B cell (primary cell): Measurements from ENCODE around the gene NPHS1. TPM values are rescaled to one million over a fixed set of nuclear protein-coding genes. Genes with fewer than 3 reads are reported as not detected.
"Not testable (repeated sequence)": the region's sequence is repeated elsewhere in the genome, so short reads cannot be mapped to it uniquely, and the experiment has no call there.

Experiments
- ATAC-seq: fragments of 200-7000 bp; cut with Tn5 transposase; one replicate; pipeline ENCODE4 v1.10.0; 2021; ENCODE audit warnings: low read depth, mild to moderate bottlenecking, moderate number of reproducible peaks, moderate library complexity
- CTCF ChIA-PET: fragments of 350-600 bp; sonication (Branson Sonifier 250); formaldehyde crosslinking; loops from one replicate; lab custom pipeline; 2021; ENCODE audit warnings: antibody characterized with exemption, inconsistent platforms; lab: Charles Lee
- POLR2A ChIA-PET: fragments of 350-600 bp; sonication (Branson Sonifier 250); formaldehyde crosslinking; loops from one replicate; lab custom pipeline; 2021; ENCODE audit warnings: antibody characterized with exemption; lab: Charles Lee
- DNase-seq: peaks from one replicate; pipeline ENCODE4 v3.0.0; 2013
- H2AFZ ChIP-seq: 2 replicates; pipeline ENCODE4 v1.6.1; 2012; ENCODE audit warnings: mild to moderate bottlenecking, low read depth, low read length; ENCODE audit not compliant: insufficient read depth, poor library complexity, severe bottlenecking
- H3K27ac ChIP-seq, 2 donors: 1 replicate in 1 of 2; 2 replicates in 1 of 2; pipeline ENCODE4 v1.5.1; 2012 to 2013; ENCODE audit warnings: low read length in 2 of 2, mild to moderate bottlenecking in 2 of 2, moderate library complexity in 1 of 2
- H3K27me3 ChIP-seq, 4 experiments: fragments of 200-600 bp in 1 of 4; sonication (generic) in 1 of 4; replicated peaks in 1 of 4; 1 replicate in 2 of 4; 2 replicates in 2 of 4; pipeline versions ENCODE4 v1.6.1 to v1.7.0; 2013 to 2016; ENCODE audit warnings: low read length in 3 of 4, mild to moderate bottlenecking in 2 of 4, mixed read lengths in 1 of 4, moderate library complexity in 1 of 4; ENCODE audit not compliant: insufficient read depth in 4 of 4, control insufficient read depth in 3 of 4; ENCODE audit errors: control extremely low read depth in 1 of 4
- H3K36me3 ChIP-seq, 2 experiments: replicated peaks in 1 of 2; 1 replicate in 1 of 2; 2 replicates in 1 of 2; pipeline versions ENCODE4 v1.6.1 to v1.7.1; 2013; ENCODE audit warnings: low read length in 1 of 2; ENCODE audit not compliant: insufficient read depth in 2 of 2, control insufficient read depth in 1 of 2; ENCODE audit errors: control extremely low read depth in 1 of 2, extremely low read depth in 1 of 2
- H3K4me1 ChIP-seq, 2 donors: fragments of 200-600 bp in 1 of 2; sonication (generic) in 1 of 2; 1 replicate in 1 of 2; 2 replicates in 1 of 2; pipeline versions ENCODE4 v1.5.1 to v1.6.1; 2013 to 2017; ENCODE audit warnings: low read length in 2 of 2; ENCODE audit not compliant: control insufficient read depth in 2 of 2, insufficient read depth in 2 of 2
- H3K4me2 ChIP-seq: replicated peaks from 2 replicates; pipeline ENCODE3; 2012; ENCODE audit warnings: mild to moderate bottlenecking, low read depth, low read length; ENCODE audit not compliant: poor library complexity, severe bottlenecking
- H3K4me3 ChIP-seq, 5 experiments: fragments of 200-600 bp in 1 of 5; sonication (generic) in 1 of 5; 1 replicate in 3 of 5; 2 replicates in 2 of 5; pipeline versions ENCODE4 v1.5.1 to v1.7.0; 2011 to 2016; ENCODE audit warnings: low read length in 4 of 5, mild to moderate bottlenecking in 4 of 5, low read depth in 2 of 5, control low read depth in 1 of 5, moderate library complexity in 1 of 5; ENCODE audit not compliant: insufficient read depth in 1 of 5; ENCODE audit errors: control extremely low read depth in 1 of 5, extremely low read depth in 1 of 5
- H3K79me2 ChIP-seq: fragments of 200-600 bp; sonication (generic); one replicate; pipeline ENCODE4 v1.6.0; 2016; ENCODE audit warnings: low read length; ENCODE audit not compliant: control insufficient read depth, insufficient read depth
- H3K9ac ChIP-seq: fragments of 200-600 bp; sonication (generic); 2 replicates; pipeline ENCODE4 v1.6.1; 2017; ENCODE audit warnings: mild to moderate bottlenecking, low read length, moderate library complexity
- H3K9me3 ChIP-seq, 3 donors: one replicate each; pipeline versions ENCODE4 v1.6.1 to v1.7.1; 2013; ENCODE audit warnings: low read length in 2 of 3; ENCODE audit not compliant: control insufficient read depth in 2 of 3, insufficient read depth in 1 of 3; ENCODE audit errors: control extremely low read depth in 1 of 3
- H4K20me1 ChIP-seq: 2 replicates; pipeline ENCODE4 v1.6.0; 2012; ENCODE audit warnings: mild to moderate bottlenecking, low read length; ENCODE audit not compliant: insufficient read depth, control insufficient read depth, poor library complexity, severe bottlenecking
- H3K27ac Mint-ChIP-seq: one replicate; pipeline ENCODE4 v1.8.0; 2021; ENCODE audit warnings: mixed read lengths
- H3K27me3 Mint-ChIP-seq: one replicate; pipeline ENCODE4 v1.8.0; 2021; ENCODE audit warnings: mixed read lengths
- H3K4me1 Mint-ChIP-seq: one replicate; pipeline ENCODE4 v1.8.0; 2021; ENCODE audit warnings: mixed read lengths
- H3K4me3 Mint-ChIP-seq: one replicate; pipeline ENCODE4 v1.8.0; 2021; ENCODE audit warnings: mixed read lengths
- H3K9me3 Mint-ChIP-seq: one replicate; pipeline ENCODE4 v1.8.0; 2022; ENCODE audit warnings: mixed read lengths; ENCODE audit not compliant: insufficient read depth
- EZH2 ChIP-seq: IDR thresholded peaks from 2 replicates; pipeline ENCODE4 v1.6.1; 2012; ENCODE audit warnings: borderline replicate concordance, low read depth, mild to moderate bottlenecking, moderate library complexity, low read length; ENCODE audit not compliant: insufficient read depth, poor library complexity, severe bottlenecking
- WGBS: methylation state at CpG from one replicate; pipeline ENCODE4 v1.1.5; 2013; ENCODE audit warnings: missing lambda C conversion rate; ENCODE audit not compliant: insufficient coverage; 5-methylcytosine and 5-hydroxymethylcytosine counted together
- intact Hi-C: fragments of 100-400 bp; cut with micrococcal nuclease; formaldehyde crosslinking; loops from one replicate; pipeline ENCODE4 v1.10.0; 2022
- polyA plus RNA-seq: library from polyadenylated mRNA; depleted of rRNA; stranded (reverse); fragments of >200 nt; gene quantifications from 2 replicates; pipeline ENCODE4 v1.2.3, GENCODE V29; 2012
- total RNA-seq, 2 donors: library from RNA; stranded (reverse); fragments of 120-200 nt in 1 of 2; gene quantifications; 1 replicate in 1 of 2; 2 replicates in 1 of 2; pipeline versions ENCODE4 v1.2.3 to v1.2.4, GENCODE V29; 2013 to 2022
- TF ChIP-seq, protein P1 (sequence below): fragments of 200-600 bp; IDR thresholded peaks from one replicate; pipeline ENCODE4 v1.8.0; 2022; ENCODE audit warnings: antibody characterized with exemption, mild to moderate bottlenecking

NPHS1 gene
- total and polyA plus RNA-seq, 2 donors (not counting 1 experiment from before 2014, with no cell fraction given): not detected

GRCh38 chr19:35895911-35896642 is 43.8 kb upstream of the NPHS1 start:
- intact Hi-C loops: no loop called here
- no peak overlapping the region for H3K4me2 ChIP-seq
- H3K27ac Mint-ChIP-seq: no peak overlapping the region

DNA sequence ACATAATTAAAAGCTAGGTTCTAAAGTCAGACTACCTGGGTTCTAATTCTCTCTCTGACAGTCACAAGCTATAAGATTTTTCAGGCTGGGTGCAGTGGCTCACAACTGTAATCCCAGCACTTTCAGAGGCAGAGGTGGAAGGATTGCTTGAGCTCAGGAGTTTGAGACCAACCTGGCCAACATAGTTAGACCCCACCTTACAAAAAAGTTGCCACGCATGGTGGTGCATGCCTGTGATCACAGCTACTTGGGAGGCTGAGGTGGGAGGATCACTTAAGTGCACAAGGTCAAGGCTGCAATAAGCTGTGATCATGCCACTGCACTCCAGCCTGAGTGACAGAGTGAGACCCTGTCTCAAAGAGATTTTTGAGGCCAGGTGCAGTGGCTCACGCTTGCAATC is 42.0 kb upstream of the NPHS1 start:
- Histone ChIP-seq H3K9me3 (no peaks in the 10 kb centered on the region), H3K79me2 (peaks cover 44% of the 10 kb centered on the region), H4K20me1 (peaks cover 93% of the 10 kb centered on the region), H3K36me3 (peaks cover 19 to 89% of the 10 kb centered on the region in 2 experiments), H3K9ac (no peak overlapping the region), H3K27me3 (no peaks in the 10 kb centered on the region), H3K4me1 (peaks cover 16 to 26% of the 10 kb centered on the region in 2 donors), H3K27ac (no peak overlapping the region), H2AFZ (no peak overlapping the region), H3K4me3 (no peak overlapping the region), H3K4me2 (no peak overlapping the region)
- H3K4me1 Mint-ChIP-seq: peaks cover 30% of the 10 kb centered on the region
- no peak for ATAC-seq
- H3K9me3 Mint-ChIP-seq: no peaks in the 10 kb centered on the region
- POLR2A ChIA-PET: interaction anchor here (0.6 kb wide), 1 partner anchor 689 kb away, joined by 6 read pairs; no protein-coding TSS in a partner anchor
- no peak overlapping the region for H3K27ac Mint-ChIP-seq
- no peaks in the 10 kb centered on the region for H3K27me3 Mint-ChIP-seq
- intact Hi-C loops: no loop called here
- TF ChIP-seq, protein P1, sequence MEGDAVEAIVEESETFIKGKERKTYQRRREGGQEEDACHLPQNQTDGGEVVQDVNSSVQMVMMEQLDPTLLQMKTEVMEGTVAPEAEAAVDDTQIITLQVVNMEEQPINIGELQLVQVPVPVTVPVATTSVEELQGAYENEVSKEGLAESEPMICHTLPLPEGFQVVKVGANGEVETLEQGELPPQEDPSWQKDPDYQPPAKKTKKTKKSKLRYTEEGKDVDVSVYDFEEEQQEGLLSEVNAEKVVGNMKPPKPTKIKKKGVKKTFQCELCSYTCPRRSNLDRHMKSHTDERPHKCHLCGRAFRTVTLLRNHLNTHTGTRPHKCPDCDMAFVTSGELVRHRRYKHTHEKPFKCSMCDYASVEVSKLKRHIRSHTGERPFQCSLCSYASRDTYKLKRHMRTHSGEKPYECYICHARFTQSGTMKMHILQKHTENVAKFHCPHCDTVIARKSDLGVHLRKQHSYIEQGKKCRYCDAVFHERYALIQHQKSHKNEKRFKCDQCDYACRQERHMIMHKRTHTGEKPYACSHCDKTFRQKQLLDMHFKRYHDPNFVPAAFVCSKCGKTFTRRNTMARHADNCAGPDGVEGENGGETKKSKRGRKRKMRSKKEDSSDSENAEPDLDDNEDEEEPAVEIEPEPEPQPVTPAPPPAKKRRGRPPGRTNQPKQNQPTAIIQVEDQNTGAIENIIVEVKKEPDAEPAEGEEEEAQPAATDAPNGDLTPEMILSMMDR: no peak
- TF ChIP-seq EZH2: no peak
- no peak overlapping the region for H3K4me3 Mint-ChIP-seq
- WGBS: 100% methylated on average over 1 of the region's 2 CpGs
- DNase-seq: peak; percentile 32
- CTCF ChIA-PET: interaction anchor here (1.1 to 1.8 kb wide), 3 partner anchors 12 to 38 kb away, joined by 3 to 9 read pairs (median 5); no protein-coding TSS in a partner anchor

More at GRCh38 chr19:35895911-35896642, 43.8 kb upstream of the NPHS1 start:
- H3K79me2 ChIP-seq: peaks cover 45% of the 10 kb centered on the region
- H4K20me1 ChIP-seq: peaks cover 78% of the 10 kb centered on the region
- ATAC-seq: no peak
- H3K27ac ChIP-seq: peak overlapping the region in 1 of 2 donors; percentile 100
- peaks cover 38% of the 10 kb centered on the region for H3K4me1 Mint-ChIP-seq
- no peaks in the 10 kb centered on the region for H3K9me3 Mint-ChIP-seq
- H2AFZ ChIP-seq: no peak overlapping the region
- H3K36me3 ChIP-seq: peaks cover 16 to 72% of the 10 kb centered on the region in 2 experiments
- whole genome bisulfite sequencing: 96% methylated on average over 18 of the region's 21 CpGs
- CTCF ChIA-PET: interaction anchor here (3.6 kb wide), 1 partner anchor 14 kb away, joined by 11 read pairs; no protein-coding TSS in a partner anchor
- TF ChIP-seq, protein P1: no peak
- no peak for TF ChIP-seq EZH2
- no peaks in the 10 kb centered on the region for H3K27me3 Mint-ChIP-seq
- DNase-seq: peak; percentile 46
- no peak overlapping the region for H3K4me3 ChIP-seq
- H3K9me3 ChIP-seq: peaks cover 0 to 3% (median 0%) of the 10 kb centered on the region in 3 donors
- peaks cover 20 to 33% of the 10 kb centered on the region in 2 donors for H3K4me1 ChIP-seq
- H3K9ac ChIP-seq: no peak overlapping the region
- peak overlapping the region; percentile 12 for H3K4me3 Mint-ChIP-seq
- POLR2A ChIA-PET: no interaction called here
- no peaks in the 10 kb centered on the region for H3K27me3 ChIP-seq

- ATAC-seq, H2AFZ ChIP-seq, H3K9me3 Mint-ChIP-seq, H3K4me3 Mint-ChIP-seq, H3K27me3 ChIP-seq, H3K4me2 ChIP-seq, H3K4me1 ChIP-seq, H3K4me3 ChIP-seq, H3K9ac ChIP-seq, DNase-seq, H3K9me3 ChIP-seq, intact Hi-C loops, H3K27ac Mint-ChIP-seq, H3K27me3 Mint-ChIP-seq, H3K27ac ChIP-seq: not testable (repeated sequence)
- Histone ChIP-seq H4K20me1 (peaks cover 93% of the 10 kb centered on the region), H3K79me2 (peaks cover 19% of the 10 kb centered on the region), H3K36me3 (peaks cover 13 to 91% of the 10 kb centered on the region in 2 experiments)
- ChIA-PET POLR2A (interaction anchor here (0.6 kb wide), 1 partner anchor 23 kb away, joined by 3 read pairs; no protein-coding TSS in a partner anchor), CTCF (interaction anchor here (1.1 to 1.4 kb wide), 2 partner anchors 9 to 11 kb away, joined by 3 to 6 read pairs; no protein-coding TSS in a partner anchor)
- WGBS: 100% methylated on average over 1 of the region's 3 CpGs
- peaks cover 19% of the 10 kb centered on the region for H3K4me1 Mint-ChIP-seq
Observed at GRCh38 chr19:35891819-35892218, 39.5 kb upstream of the NPHS1 start.
